ENCODE measurements around the gene HBG1.

DNA sequence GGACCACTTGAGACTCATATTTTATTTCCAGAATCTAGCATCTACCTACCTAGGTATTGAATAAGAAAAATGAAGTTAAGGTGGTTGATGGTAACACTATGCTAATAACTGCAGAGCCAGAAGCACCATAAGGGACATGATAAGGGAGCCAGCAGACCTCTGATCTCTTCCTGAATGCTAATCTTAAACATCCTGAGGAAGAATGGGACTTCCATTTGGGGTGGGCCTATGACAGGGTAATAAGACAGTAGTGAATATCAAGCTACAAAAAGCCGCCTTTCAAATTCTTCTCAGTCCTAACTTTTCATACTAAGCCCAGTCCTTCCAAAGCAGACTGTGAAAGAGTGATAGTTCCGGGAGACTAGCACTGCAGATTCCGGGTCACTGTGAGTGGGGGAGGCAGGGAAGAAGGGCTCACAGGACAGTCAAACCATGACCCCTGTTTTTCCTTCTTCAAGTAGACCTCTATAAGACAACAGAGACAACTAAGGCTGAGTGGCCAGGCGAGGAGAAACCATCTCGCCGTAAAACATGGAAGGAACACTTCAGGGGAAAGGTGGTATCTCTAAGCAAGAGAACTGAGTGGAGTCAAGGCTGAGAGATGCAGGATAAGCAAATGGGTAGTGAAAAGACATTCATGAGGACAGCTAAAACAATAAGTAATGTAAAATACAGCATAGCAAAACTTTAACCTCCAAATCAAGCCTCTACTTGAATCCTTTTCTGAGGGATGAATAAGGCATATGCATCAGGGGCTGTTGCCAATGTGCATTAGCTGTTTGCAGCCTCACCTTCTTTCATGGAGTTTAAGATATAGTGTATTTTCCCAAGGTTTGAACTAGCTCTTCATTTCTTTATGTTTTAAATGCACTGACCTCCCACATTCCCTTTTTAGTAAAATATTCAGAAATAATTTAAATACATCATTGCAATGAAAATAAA lies 24.8 kb downstream of the HBG1 start:
- TF ChIP-seq CTCF (IDR thresholded peaks at IDR 0.05), result no peak
- TF ChIP-seq POLR2A (IDR thresholded peaks at IDR 0.05), result no peak

Data from esophagus squamous epithelium (tissue), 4 donors.